Type B pancreatic cell (in vitro differentiated cells): ENCODE data around the gene ATXN1L. TPM values are rescaled to one million over a fixed set of nuclear protein-coding genes. Genes with fewer than 3 reads are reported as not detected.

Experiments used
- DNase-seq: peaks from one replicate; pipeline ENCODE4 v3.0.0; 2021; ENCODE audit warnings: mixed read lengths; ENCODE audit not compliant: unreplicated experiment; ENCODE audit errors: extremely low spot score
- H3K27ac Mint-ChIP-seq: 2 replicates; pipeline ENCODE4 v1.8.0; 2021; ENCODE audit warnings: mild to moderate bottlenecking, mixed read lengths
- H3K27me3 Mint-ChIP-seq: 2 replicates; pipeline ENCODE4 v1.8.0; 2021; ENCODE audit warnings: mixed read lengths
- H3K36me3 Mint-ChIP-seq: 2 replicates; pipeline ENCODE4 v1.8.0; 2021; ENCODE audit warnings: mixed read lengths
- H3K4me1 Mint-ChIP-seq: one replicate; pipeline ENCODE4 v1.8.0; 2021; ENCODE audit warnings: mixed read lengths; ENCODE audit not compliant: unreplicated experiment
- H3K4me3 Mint-ChIP-seq: 2 replicates; pipeline ENCODE4 v1.8.0; 2021; ENCODE audit warnings: mild to moderate bottlenecking, mixed read lengths
- H3K9me3 Mint-ChIP-seq: 2 replicates; pipeline ENCODE4 v1.8.0; 2021; ENCODE audit warnings: mixed read lengths
- total RNA-seq: library from RNA; stranded (reverse); gene quantifications from 2 replicates; pipeline ENCODE4 v1.2.1, GENCODE V29; 2021; ENCODE audit warnings: low replicate concordance
- TF ChIP-seq, protein P1 (sequence below): fragments of 200-600 bp; sonication (generic); conservative IDR thresholded peaks from 2 replicates; pipeline ENCODE4 v1.5.0; 2021; ENCODE audit warnings: antibody characterized with exemption, mild to moderate bottlenecking

ATXN1L gene
- total RNA-seq, 1 donor from 2014 or later: 27.8 TPM

- no peak for DNase-seq
- TF ChIP-seq, protein P1, sequence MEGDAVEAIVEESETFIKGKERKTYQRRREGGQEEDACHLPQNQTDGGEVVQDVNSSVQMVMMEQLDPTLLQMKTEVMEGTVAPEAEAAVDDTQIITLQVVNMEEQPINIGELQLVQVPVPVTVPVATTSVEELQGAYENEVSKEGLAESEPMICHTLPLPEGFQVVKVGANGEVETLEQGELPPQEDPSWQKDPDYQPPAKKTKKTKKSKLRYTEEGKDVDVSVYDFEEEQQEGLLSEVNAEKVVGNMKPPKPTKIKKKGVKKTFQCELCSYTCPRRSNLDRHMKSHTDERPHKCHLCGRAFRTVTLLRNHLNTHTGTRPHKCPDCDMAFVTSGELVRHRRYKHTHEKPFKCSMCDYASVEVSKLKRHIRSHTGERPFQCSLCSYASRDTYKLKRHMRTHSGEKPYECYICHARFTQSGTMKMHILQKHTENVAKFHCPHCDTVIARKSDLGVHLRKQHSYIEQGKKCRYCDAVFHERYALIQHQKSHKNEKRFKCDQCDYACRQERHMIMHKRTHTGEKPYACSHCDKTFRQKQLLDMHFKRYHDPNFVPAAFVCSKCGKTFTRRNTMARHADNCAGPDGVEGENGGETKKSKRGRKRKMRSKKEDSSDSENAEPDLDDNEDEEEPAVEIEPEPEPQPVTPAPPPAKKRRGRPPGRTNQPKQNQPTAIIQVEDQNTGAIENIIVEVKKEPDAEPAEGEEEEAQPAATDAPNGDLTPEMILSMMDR: no peak
- Mint-ChIP-seq H3K36me3 (peaks cover 4% of the 10 kb centered on the region), H3K9me3 (no peaks in the 10 kb centered on the region), H3K27ac (peak overlapping the region; percentile 99), H3K4me3 (peak overlapping the region; percentile 97), H3K4me1 (peaks cover 11% of the 10 kb centered on the region), H3K27me3 (no peaks in the 10 kb centered on the region)
Measured at GRCh38 chr16:71894229-71894920, 48.6 kb downstream of the ATXN1L start.

- peaks cover 4% of the 10 kb centered on the region for H3K36me3 Mint-ChIP-seq
- peak within 1 kb of the TSS; percentile 97 for H3K4me3 Mint-ChIP-seq
- H3K27ac Mint-ChIP-seq: peak within 1 kb of the TSS; percentile 99
- TF ChIP-seq, protein P1: no peak
- no peaks in the 10 kb centered on the region for H3K27me3 Mint-ChIP-seq
- DNase-seq: peak; percentile 98
- H3K9me3 Mint-ChIP-seq: no peaks in the 10 kb centered on the region
- peaks cover 11% of the 10 kb centered on the region for H3K4me1 Mint-ChIP-seq
Measured at GRCh38 chr16:71894921-71895678, 49.3 kb downstream of the ATXN1L start, which contains the start of gene IST1. IST1 (plus strand) TSS chr16:71895531; CDS start chr16:71915641, 20,110 bp downstream.

GRCh38 chr16:71895679-71896365, 50.0 kb downstream of the ATXN1L start:
- Mint-ChIP-seq H3K9me3 (no peaks in the 10 kb centered on the region), H3K27ac (peak overlapping the region; percentile 99), H3K27me3 (no peaks in the 10 kb centered on the region), H3K36me3 (peaks cover 8% of the 10 kb centered on the region), H3K4me1 (peaks cover 11% of the 10 kb centered on the region), H3K4me3 (peak overlapping the region; percentile 97)
- TF ChIP-seq, protein P1: no peak
- DNase-seq: peak; percentile 72

- peak overlapping the region; percentile 97 for H3K4me3 Mint-ChIP-seq
- DNase-seq: no peak
- peaks cover 13% of the 10 kb centered on the region for H3K36me3 Mint-ChIP-seq
- no peaks in the 10 kb centered on the region for H3K9me3 Mint-ChIP-seq
- TF ChIP-seq, protein P1: no peak
- H3K4me1 Mint-ChIP-seq: peaks cover 15% of the 10 kb centered on the region
- peak overlapping the region; percentile 70 for H3K27ac Mint-ChIP-seq
- no peaks in the 10 kb centered on the region for H3K27me3 Mint-ChIP-seq
Measured at GRCh38 chr16:71896764-71897368, 51.1 kb downstream of the ATXN1L start.

GRCh38 chr16:71899171-71899570, 53.4 kb downstream of the ATXN1L start:
- peaks cover 11% of the 10 kb centered on the region for H3K4me1 Mint-ChIP-seq
- no peak overlapping the region for H3K4me3 Mint-ChIP-seq
- peaks cover 23% of the 10 kb centered on the region for H3K36me3 Mint-ChIP-seq
- no peaks in the 10 kb centered on the region for H3K27me3 Mint-ChIP-seq
- TF ChIP-seq, protein P1: no peak
- no peak for DNase-seq
- no peak overlapping the region for H3K27ac Mint-ChIP-seq
- H3K9me3 Mint-ChIP-seq: no peaks in the 10 kb centered on the region
